OCI-LY7 (cell line): Measurements from ENCODE around the gene RCN2.

ENCODE experiments used
- EZH2phosphoT487 ChIP-seq: fragments of 200-600 bp; sonication (generic); IDR thresholded peaks from 2 replicates; pipeline ENCODE4 v1.6.1; 2018; ENCODE audit warnings: low read depth, borderline replicate concordance, mild to moderate bottlenecking, mixed run types, antibody characterized with exemption, low read length, moderate library complexity, mixed read lengths
- TF ChIP-seq, protein P1 (sequence below): fragments of 200-600 bp; sonication (generic); conservative IDR thresholded peaks from 2 replicates; pipeline ENCODE4 v1.5.1; 2014; ENCODE audit warnings: mild to moderate bottlenecking, antibody characterized with exemption, low read length, moderate library complexity, mixed read lengths

DNA sequence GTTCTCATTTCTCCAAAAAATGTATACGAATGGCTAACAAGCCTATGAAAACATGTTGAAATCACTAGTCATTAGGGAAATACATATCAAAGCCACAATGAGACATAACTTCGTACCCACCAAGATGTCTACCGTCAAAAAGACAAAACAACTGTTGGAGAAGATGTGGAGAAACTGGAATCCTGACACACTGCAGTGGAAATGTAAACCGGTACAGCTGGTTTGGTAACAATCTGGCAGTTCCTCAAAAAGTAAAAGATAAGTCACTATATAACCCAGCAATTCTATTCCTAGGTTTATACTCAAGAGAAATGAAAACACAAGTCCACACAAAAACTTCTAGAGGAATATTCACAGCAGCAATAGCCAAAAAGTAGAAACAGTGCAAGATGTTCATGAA is 33.4 kb upstream of the RCN2 start:
- TF ChIP-seq, protein P1, sequence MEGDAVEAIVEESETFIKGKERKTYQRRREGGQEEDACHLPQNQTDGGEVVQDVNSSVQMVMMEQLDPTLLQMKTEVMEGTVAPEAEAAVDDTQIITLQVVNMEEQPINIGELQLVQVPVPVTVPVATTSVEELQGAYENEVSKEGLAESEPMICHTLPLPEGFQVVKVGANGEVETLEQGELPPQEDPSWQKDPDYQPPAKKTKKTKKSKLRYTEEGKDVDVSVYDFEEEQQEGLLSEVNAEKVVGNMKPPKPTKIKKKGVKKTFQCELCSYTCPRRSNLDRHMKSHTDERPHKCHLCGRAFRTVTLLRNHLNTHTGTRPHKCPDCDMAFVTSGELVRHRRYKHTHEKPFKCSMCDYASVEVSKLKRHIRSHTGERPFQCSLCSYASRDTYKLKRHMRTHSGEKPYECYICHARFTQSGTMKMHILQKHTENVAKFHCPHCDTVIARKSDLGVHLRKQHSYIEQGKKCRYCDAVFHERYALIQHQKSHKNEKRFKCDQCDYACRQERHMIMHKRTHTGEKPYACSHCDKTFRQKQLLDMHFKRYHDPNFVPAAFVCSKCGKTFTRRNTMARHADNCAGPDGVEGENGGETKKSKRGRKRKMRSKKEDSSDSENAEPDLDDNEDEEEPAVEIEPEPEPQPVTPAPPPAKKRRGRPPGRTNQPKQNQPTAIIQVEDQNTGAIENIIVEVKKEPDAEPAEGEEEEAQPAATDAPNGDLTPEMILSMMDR: no peak
- no peak for TF ChIP-seq EZH2phosphoT487
